HepG2 (cell line): ENCODE measurements around the gene AGRP. TPM values are rescaled to one million over a fixed set of nuclear protein-coding genes. Genes with fewer than 3 reads are reported as not detected.
A peak's percentile ranks its signal among the peaks of the same experiment; 100 is the strongest.

Experiments
- BORCS8-MEF2B ChIP-seq: sonication (generic); formaldehyde crosslinking; IDR thresholded peaks from 2 replicates; pipeline ENCODE4 v1.8.0; 2022; ENCODE audit warnings: mild to moderate bottlenecking, missing genetic modification reagents
- KIAA2018 ChIP-seq: sonication (generic); formaldehyde crosslinking; IDR thresholded peaks from 2 replicates; pipeline ENCODE4 v1.5.0; 2020; ENCODE audit warnings: mild to moderate bottlenecking, missing genetic modification reagents, borderline replicate concordance
- KLF11 ChIP-seq: IDR thresholded peaks from 2 replicates; pipeline ENCODE4 v1.6.1; 2016; ENCODE audit warnings: missing compliant biosample characterization
- STAT5B ChIP-seq: sonication (generic); formaldehyde crosslinking; IDR thresholded peaks from 2 replicates; pipeline ENCODE4 v1.4.0; 2020; ENCODE audit warnings: missing genetic modification reagents
- ZBTB14 ChIP-seq: sonication (generic); formaldehyde crosslinking; IDR thresholded peaks from 2 replicates; pipeline ENCODE4 v1.4.0; 2020; ENCODE audit warnings: missing genetic modification reagents
- ZC3H13 ChIP-seq: sonication (generic); formaldehyde crosslinking; IDR thresholded peaks from 2 replicates; pipeline ENCODE4 v1.8.1; 2023; ENCODE audit warnings: mild to moderate bottlenecking, missing genetic modification reagents, moderate library complexity
- ZKSCAN8 ChIP-seq: IDR thresholded peaks from 2 replicates; pipeline ENCODE4 v1.6.1; 2016; ENCODE audit warnings: borderline replicate concordance, missing genetic modification reagents, missing compliant biosample characterization
- ZNF253 ChIP-seq: sonication (generic); formaldehyde crosslinking; IDR thresholded peaks from 2 replicates; pipeline ENCODE4 v1.8.0; 2022; ENCODE audit warnings: mild to moderate bottlenecking, missing genetic modification reagents, borderline replicate concordance
- ZNF3 ChIP-seq: IDR thresholded peaks from 2 replicates; pipeline ENCODE4 v1.7.0; 2017; ENCODE audit warnings: inconsistent platforms
- ZNF740 ChIP-seq: sonication (generic); formaldehyde crosslinking; IDR thresholded peaks from 2 replicates; pipeline ENCODE4 v1.4.0; 2020; ENCODE audit warnings: missing genetic modification reagents
- ZNF773 ChIP-seq: sonication (generic); formaldehyde crosslinking; IDR thresholded peaks from 2 replicates; pipeline ENCODE4 v1.4.0; 2020; ENCODE audit warnings: missing genetic modification reagents, borderline replicate concordance
- polyA plus RNA-seq, 8 experiments: library from polyadenylated mRNA; depleted of rRNA in 3 of 8; stranded (reverse) in 7 of 8; unstranded in 1 of 8; fragments of >200 nt; fragmentation: Illumina TruSeq in 4 of 8; extraction: Trizol in 4 of 8; gene quantifications; 2 replicates each; pipeline versions ENCODE4 v1.2.1 to v1.2.3, GENCODE V29; 2011 to 2016; ENCODE audit warnings: low read depth in 4 of 8, missing spikeins in 1 of 8, mixed read lengths in 1 of 8; ENCODE audit not compliant: insufficient read depth in 1 of 8
- total RNA-seq, 5 experiments: library from RNA; depleted of rRNA; stranded (reverse); fragments of >200 nt; fragmentation: Illumina TruSeq; extraction: Trizol; gene quantifications; 2 replicates each; pipeline ENCODE4 v1.2.3, GENCODE V29; 2016; ENCODE audit warnings: low read depth in 1 of 5
- TF ChIP-seq, protein P1 (sequence below): sonication (generic); formaldehyde crosslinking; IDR thresholded peaks from 2 replicates; pipeline ENCODE4 v1.5.0; 2020; ENCODE audit warnings: mild to moderate bottlenecking, missing genetic modification reagents
- TF ChIP-seq, protein P2 (sequence below): sonication (generic); formaldehyde crosslinking; IDR thresholded peaks from 2 replicates; pipeline ENCODE4 v1.4.0; 2020; ENCODE audit warnings: missing genetic modification reagents, borderline replicate concordance

AGRP gene
- total and polyA plus RNA-seq, 2 of the 13 experiments (the other 11 are each of a cell fraction or from before 2014, with no cell fraction given), result not detected

DNA sequence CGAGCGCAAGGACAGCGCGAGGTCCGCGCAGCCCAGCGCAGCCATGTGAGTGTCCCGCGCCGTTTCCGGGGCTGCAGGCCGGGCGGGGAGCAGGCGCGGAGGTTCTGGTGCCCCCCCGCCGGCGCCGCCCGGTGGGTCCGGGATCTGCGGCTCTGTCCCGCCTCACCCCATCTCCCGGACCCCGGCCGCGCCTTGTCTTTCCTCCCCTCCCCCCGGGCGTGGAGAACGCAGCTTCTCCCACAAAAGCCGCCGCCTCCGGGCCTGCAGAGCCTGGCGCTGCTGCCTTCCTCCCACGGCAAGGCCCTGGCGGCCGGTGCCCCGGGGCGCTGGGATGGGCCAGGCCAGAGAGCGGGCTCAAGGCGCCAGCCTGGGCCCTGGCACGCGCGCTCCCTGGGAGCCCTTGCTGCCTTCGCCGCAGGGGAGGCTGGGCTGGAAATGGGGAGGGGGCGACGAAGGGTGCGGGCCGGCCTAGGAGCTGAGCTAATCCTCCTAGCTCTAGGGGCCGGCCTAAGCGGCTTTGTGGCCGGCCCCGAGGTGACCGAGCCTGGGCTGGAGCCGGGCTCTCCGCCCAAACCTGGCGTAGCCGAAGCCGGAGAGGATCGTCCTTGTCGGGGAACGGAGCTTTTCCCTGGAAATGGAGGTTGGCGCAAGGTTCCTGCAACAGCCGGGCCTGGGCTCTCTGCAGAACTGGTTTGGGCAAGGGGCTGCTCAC, 45.7 kb upstream of the AGRP start (continued):
- 0 out of 2 replicates have a peak, but pooled peaks have one; percentile 13 for TF ChIP-seq ZKSCAN8 (CRISPR knock-in tag)
- peak; percentile 35; the same call in 1 of the 2 replicates for TF ChIP-seq ZBTB14 (CRISPR knock-in tag)
- TF ChIP-seq KIAA2018, result no peak
- no peak for TF ChIP-seq KLF11 (CRISPR knock-in tag)
- 0 out of 2 replicates have a peak, but pooled peaks have one; percentile 24 for TF ChIP-seq ZNF740 (CRISPR knock-in tag)
- TF ChIP-seq, protein P1, sequence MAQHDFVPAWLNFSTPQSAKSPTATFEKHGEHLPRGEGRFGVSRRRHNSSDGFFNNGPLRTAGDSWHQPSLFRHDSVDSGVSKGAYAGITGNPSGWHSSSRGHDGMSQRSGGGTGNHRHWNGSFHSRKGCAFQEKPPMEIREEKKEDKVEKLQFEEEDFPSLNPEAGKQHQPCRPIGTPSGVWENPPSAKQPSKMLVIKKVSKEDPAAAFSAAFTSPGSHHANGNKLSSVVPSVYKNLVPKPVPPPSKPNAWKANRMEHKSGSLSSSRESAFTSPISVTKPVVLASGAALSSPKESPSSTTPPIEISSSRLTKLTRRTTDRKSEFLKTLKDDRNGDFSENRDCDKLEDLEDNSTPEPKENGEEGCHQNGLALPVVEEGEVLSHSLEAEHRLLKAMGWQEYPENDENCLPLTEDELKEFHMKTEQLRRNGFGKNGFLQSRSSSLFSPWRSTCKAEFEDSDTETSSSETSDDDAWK (CRISPR knock-in tag), result no peak
- peak; percentile 63 for TF ChIP-seq BORCS8-MEF2B (CRISPR knock-in tag)
- TF ChIP-seq ZNF773, result peak; percentile 53; the same call in 1 of the 2 replicates
- no peak for TF ChIP-seq ZC3H13 (CRISPR knock-in tag)
- TF ChIP-seq, protein P2, sequence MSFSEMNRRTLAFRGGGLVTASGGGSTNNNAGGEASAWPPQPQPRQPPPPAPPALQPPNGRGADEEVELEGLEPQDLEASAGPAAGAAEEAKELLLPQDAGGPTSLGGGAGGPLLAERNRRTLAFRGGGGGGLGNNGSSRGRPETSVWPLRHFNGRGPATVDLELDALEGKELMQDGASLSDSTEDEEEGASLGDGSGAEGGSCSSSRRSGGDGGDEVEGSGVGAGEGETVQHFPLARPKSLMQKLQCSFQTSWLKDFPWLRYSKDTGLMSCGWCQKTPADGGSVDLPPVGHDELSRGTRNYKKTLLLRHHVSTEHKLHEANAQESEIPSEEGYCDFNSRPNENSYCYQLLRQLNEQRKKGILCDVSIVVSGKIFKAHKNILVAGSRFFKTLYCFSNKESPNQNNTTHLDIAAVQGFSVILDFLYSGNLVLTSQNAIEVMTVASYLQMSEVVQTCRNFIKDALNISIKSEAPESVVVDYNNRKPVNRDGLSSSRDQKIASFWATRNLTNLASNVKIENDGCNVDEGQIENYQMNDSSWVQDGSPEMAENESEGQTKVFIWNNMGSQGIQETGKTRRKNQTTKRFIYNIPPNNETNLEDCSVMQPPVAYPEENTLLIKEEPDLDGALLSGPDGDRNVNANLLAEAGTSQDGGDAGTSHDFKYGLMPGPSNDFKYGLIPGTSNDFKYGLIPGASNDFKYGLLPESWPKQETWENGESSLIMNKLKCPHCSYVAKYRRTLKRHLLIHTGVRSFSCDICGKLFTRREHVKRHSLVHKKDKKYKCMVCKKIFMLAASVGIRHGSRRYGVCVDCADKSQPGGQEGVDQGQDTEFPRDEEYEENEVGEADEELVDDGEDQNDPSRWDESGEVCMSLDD (CRISPR knock-in tag), result peak; percentile 24
- no peak for TF ChIP-seq ZNF3 (CRISPR knock-in tag)
- TF ChIP-seq ZNF253 (CRISPR knock-in tag), result 0 out of 2 replicates have a peak, but pooled peaks have one; percentile 16
- TF ChIP-seq STAT5B, result no peak
